NB4 (cell line): ENCODE data around the gene SHB.

Experiments used
- CTCF ChIP-seq: IDR thresholded peaks from one replicate; pipeline ENCODE4 v1.5.1; 2012; ENCODE audit warnings: low read depth, low read length
- MYC ChIP-seq: IDR thresholded peaks from 2 replicates; pipeline ENCODE4 v1.6.1; 2011; ENCODE audit warnings: low read depth, low read length

- no peak for TF ChIP-seq CTCF
- no peak for TF ChIP-seq MYC
Measured at GRCh38 chr9:38108326-38108725, 39.3 kb upstream of the SHB start.
